ENCODE measurements around the gene EIF3I. TPM values are rescaled to one million over a fixed set of nuclear protein-coding genes. Genes with fewer than 3 reads are reported as not detected.

Gene EIF3I
- total and polyA plus RNA-seq, 12 donors = 187 to 672 (median 226) TPM

DNA sequence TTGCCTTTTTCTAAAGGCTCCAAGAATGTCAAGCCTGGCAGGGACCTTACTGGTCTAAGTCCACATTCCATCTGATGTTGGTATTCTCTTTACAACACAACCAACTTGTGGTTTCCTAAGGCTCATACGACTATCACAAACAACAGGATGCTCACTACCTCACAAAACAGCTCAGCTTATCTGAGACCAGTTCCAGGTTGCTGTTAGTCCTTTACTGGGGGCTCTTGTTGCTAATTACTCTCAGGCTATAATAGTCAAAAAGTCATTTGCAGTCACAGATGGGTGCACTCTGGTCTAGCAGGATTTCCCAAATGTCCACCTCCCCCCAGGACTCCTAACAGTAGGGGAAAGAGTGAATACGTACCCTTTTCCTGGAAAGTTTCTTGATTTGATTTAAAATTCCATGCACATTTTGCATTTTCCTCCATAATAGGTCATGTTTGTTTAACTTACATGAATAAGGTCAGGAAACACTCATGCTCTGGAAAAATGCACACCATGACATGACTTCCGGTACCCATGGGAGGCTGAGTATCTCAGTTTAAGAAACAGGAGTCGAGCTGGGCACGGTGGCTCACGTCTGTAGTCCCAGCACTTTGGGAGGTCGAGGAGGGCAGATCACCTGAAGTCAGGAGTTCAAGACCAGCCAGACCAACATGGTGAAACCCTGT is 44.8 kb downstream of the EIF3I start:
- Histone ChIP-seq H3K9me3 (replicated peaks in 1 of 3) (no peaks in the 10 kb centered on the region), H3K27me3 (no peaks in the 10 kb centered on the region), H3K27ac (peak overlapping the region in 1 of 5 donors; percentile 32), H3K36me3 (replicated peaks in 1 of 2) (no peaks in the 10 kb centered on the region), H3K4me1 (replicated peaks in 1 of 2) (no peaks in the 10 kb centered on the region), H3K4me3 (no peak overlapping the region)
- no peak for DNase-seq
- TF ChIP-seq, protein P1, sequence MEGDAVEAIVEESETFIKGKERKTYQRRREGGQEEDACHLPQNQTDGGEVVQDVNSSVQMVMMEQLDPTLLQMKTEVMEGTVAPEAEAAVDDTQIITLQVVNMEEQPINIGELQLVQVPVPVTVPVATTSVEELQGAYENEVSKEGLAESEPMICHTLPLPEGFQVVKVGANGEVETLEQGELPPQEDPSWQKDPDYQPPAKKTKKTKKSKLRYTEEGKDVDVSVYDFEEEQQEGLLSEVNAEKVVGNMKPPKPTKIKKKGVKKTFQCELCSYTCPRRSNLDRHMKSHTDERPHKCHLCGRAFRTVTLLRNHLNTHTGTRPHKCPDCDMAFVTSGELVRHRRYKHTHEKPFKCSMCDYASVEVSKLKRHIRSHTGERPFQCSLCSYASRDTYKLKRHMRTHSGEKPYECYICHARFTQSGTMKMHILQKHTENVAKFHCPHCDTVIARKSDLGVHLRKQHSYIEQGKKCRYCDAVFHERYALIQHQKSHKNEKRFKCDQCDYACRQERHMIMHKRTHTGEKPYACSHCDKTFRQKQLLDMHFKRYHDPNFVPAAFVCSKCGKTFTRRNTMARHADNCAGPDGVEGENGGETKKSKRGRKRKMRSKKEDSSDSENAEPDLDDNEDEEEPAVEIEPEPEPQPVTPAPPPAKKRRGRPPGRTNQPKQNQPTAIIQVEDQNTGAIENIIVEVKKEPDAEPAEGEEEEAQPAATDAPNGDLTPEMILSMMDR (IDR thresholded peaks at IDR 0.05) = no peak
- TF ChIP-seq POLR2A (IDR thresholded peaks at IDR 0.05) = no peak
- intact Hi-C loops (cut with DNase I) = no loop called here
- 45 to 74% (median 68%) methylated on average over 7 of the region's 7 CpGs for WGBS, 4 donors

DNA sequence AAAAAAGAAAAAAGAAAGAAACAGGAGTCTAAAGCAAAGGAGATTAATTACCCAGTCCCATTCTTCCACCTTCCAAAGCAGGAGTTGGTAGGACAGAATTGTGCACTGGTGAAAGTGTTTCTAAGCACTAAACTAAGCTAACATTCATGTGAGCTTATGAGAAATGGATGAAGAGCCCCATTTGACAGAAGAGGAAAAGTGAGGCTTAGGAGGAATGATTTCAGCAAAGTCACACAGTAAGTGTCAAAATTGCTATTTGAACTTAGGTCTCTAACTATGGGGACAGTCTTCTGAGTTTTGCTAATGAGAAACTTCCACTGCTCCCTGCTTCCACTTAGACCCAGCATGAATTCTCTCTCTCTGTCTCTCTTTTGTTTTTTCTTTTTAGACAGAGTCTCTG is 47.5 kb downstream of the EIF3I start:
- TF ChIP-seq, protein P1 (IDR thresholded peaks at IDR 0.05) = no peak
- H3K4me3 ChIP-seq = no peak overlapping the region
- no peaks in the 10 kb centered on the region for H3K27me3 ChIP-seq
- no peaks in the 10 kb centered on the region for H3K9me3 ChIP-seq (replicated peaks in 1 of 3)
- DNase-seq = no peak
- H3K36me3 ChIP-seq (replicated peaks in 1 of 2) = no peaks in the 10 kb centered on the region
- intact Hi-C loops (cut with DNase I) = no loop called here
- H3K27ac ChIP-seq = no peak overlapping the region
- H3K4me1 ChIP-seq (replicated peaks in 1 of 2) = no peaks in the 10 kb centered on the region

DNA sequence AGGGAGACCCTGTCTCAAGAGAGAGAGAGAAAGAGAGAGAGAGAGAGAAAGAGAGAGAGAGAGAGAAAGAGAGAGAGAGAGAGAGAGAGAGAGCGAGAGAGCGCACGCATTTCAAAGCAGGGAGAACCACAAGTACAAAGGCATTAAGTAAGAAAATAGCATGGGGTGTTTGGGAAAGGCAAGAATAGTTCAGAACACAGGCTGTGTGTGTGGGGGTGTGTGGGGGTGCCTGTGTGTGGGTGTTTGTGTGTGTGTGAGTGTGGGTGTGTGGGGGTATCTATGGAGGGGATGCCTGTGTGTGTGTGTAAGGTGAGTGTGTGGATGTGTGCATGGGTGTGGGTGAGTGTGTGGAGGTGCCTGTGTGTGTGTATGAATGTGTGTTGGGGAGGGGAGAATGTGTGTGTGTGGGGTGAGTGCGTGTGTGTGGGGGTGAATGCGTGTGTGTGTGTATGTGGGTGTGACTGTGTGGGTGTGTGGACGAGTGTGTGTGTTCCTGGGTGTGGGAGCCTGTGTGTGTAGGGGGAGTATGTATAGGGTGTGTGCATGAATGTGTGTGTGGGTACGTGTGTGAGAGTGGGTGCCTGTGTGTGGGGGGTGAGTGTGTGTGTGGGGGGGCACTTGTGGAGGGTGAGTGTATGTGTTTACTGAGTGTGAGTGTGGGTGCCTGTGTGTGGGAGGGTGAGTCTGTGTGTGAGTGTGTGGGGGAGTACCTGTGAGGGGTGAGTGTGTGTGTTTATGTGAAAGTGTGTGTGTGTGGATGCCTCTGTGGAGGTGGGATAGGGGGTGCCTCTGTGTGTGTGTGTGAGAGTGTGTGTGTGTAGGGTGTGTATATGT is 50.6 kb downstream of the EIF3I start:
- DNase-seq = no peak
- no peak for TF ChIP-seq POLR2A (IDR thresholded peaks at IDR 0.05)
- TF ChIP-seq, protein P1 (IDR thresholded peaks at IDR 0.05) = no peak
- H3K9me3 ChIP-seq (replicated peaks in 1 of 3) = no peaks in the 10 kb centered on the region
- intact Hi-C loops (cut with DNase I) = no loop called here
- H3K36me3 ChIP-seq (replicated peaks in 1 of 2) = no peaks in the 10 kb centered on the region
- H3K27ac ChIP-seq = no peak overlapping the region
- WGBS, 4 donors = 75 to 79% (median 75%) methylated on average over 7 of the region's 7 CpGs
- peaks cover 3% of the 10 kb centered on the region for H3K27me3 ChIP-seq
- no peak overlapping the region for H3K4me3 ChIP-seq
- no peaks in the 10 kb centered on the region for H3K4me1 ChIP-seq (replicated peaks in 1 of 2)

DNA sequence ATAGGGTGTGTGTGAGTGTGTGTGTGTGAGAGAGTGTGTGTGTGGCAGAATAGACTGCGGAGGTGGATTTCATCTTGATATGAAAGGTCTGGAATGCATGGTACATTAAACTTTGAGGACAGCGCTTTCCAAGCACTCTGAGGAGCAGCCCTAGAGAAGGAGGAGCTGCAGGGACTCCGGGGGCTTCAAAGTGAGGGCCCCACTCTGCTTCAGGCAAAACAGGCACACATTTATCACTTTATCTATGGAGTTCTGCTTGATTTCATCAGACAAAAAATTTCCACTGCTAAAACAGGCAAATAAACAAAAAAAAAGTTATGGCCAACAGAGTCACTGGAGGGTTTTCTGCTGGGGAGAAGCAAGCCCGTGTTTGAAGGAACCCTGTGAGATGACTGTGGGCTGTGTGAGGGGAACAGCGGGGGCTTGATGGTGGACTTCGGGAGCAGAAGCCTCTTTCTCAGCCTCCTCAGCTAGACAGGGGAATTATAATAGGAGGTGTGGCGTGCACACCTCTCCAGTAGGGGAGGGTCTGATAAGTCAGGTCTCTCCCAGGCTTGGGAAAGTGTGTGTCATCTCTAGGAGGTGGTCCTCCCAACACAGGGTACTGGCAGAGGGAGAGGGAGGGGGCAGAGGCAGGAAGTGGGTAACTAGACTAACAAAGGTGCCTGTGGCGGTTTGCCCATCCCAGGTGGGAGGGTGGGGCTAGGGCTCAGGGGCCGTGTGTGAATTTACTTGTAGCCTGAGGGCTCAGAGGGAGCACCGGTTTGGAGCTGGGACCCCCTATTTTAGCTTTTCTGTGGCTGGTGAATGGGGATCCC is 51.4 kb downstream of the EIF3I start:
- no peaks in the 10 kb centered on the region for H3K9me3 ChIP-seq (replicated peaks in 1 of 3)
- peaks cover 3% of the 10 kb centered on the region for H3K27me3 ChIP-seq
- TF ChIP-seq POLR2A (IDR thresholded peaks at IDR 0.05) = no peak
- TF ChIP-seq, protein P1 (IDR thresholded peaks at IDR 0.05) = no peak
- intact Hi-C loops (cut with DNase I) = no loop called here
- H3K4me3 ChIP-seq = no peak overlapping the region
- DNase-seq = no peak
- 57 to 66% (median 62%) methylated on average over 9 to 10 of the region's 10 CpGs for WGBS, 4 donors
- H3K27ac ChIP-seq = no peak overlapping the region
- H3K4me1 ChIP-seq (replicated peaks in 1 of 2) = no peaks in the 10 kb centered on the region
- H3K36me3 ChIP-seq (replicated peaks in 1 of 2) = no peaks in the 10 kb centered on the region
